A204.1 (cell line): ENCODE measurements around the gene HOXD8.

Experiments
- FAIRE-seq: peaks from 2 replicates; lab custom pipeline; 2012; peaks lifted over from hg19 to GRCh38; lab: Jason Lieb, UNC

HOXD8 gene

DNA sequence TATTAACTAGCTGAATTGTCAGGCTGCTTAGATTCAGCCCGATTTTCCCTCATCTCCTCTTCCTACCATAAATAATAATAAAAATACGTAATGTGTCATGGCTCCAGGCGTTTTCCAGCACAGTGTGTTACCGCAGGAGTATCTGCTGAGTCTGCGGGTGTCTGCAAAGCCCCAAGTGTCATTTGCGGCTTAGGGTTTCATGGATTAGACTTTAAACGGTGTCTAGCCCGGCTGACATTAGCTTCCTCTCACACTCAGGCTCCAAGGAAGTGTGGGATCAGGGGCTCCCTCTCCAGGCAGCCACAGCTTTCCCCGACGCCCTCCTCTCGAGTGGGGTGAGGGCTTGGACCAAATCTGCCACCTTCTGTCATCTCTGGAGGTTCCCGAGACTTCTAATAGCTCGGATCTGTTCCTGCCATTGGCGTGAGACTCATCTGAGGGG is 44.9 kb downstream of the HOXD8 start:
- no peak for FAIRE-seq

DNA sequence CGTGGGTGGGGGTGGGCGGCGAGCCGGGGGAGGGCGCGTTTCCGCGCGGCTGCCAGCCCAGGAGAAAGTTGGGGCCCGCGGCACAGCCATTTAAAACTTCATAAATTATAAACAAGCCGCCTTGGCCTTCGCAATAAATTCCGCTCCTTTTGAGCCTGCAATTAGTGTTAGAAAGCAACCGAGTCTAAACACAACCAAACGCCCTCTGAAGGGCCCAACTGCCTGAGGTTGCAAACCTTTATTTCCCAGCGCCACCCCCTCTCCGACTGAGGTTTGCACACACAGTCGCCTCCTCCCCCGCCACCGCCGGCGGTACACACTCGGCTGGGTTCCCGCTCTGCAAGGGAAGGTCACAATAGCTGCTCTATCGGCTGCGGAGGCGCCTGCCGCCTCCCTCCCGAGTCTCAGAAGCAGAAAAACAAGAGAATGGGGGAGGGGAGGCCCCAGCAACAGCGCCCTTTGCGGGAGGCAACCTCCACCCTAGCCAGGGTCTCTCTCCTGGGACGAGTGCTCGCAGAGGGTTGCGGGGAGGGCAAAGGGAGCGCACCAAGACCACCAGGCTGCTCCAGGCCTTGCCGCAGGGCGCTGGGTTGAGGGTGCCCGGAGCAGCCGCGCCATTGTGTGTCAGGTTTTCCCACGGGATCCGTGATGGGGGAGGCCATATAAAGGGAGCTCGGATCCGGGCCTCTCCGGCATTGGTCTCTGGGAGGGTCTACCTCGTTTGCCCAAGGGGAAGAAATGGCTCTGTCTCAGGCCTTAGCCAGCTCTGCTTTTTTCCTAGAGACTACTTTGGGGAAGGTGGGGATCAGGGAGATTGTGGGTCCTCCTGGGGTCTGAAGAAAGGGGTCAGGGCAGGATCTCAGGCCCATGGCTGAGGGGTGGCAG is 45.6 kb downstream of the HOXD8 start:
- no peak for FAIRE-seq

DNA sequence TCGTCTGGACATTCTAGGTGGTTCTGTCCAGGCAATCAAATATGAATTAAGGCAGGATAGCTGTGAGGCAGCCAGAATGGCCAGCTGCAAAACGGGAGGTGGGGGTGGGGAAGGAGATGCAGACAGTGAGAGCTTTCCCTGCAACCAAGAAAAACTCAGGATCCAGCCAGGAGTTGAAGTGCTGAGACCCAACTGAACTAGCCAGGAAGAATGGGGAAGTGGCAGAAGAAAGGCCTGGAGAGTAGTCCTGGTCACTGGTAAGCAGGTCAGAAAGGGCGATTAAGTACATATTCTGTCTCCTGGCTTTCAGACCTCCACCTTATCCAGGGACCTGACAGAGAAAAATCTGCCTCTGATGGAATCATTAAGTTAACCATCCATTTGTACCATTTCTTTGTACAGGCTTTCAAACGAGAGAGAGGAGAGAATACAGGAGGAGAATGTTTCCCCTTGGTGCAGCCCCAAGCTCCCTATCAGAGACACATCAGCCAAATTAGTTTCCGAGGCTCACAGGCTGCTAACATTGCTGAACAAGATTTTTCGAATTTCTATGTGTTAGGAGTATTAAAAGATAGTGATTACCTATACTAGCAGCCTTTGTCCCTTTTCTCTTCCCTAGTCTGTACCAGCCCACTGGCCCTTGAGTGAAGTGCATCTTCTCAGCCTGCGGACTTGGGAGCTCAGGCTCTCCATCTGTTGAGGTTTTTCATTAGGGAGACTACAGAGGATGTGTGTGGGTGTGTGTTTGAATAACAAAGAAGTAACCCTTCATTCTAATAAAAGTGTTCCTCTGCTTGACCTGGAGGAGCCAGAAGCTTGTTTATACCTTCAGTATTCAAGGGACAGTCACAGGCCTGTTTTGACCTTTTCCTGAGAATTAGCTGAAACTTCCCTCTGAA is 46.5 kb downstream of the HOXD8 start:
- FAIRE-seq, result no peak

DNA sequence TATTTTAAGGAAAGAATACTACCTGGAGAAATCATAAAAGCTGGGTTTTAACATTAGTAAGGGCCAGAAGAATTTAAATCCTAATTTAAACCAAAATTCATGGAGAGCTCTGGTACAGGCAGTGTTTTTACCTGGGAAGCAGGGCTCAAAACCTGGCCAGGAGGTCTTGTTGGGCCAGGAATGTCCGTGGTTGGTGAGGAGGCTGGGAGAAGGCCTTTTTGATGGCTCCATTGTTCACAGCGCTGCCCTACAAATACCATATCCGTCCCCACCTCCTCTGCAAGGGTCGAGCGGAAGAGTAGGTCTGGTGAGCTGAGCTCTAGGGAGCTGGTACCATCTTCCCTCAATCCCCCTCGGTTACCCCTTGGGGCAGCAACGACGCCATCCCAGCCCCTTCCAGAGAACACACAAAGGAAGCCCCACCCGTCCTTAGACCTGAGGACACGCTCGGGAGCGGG is 48.1 kb downstream of the HOXD8 start:
- FAIRE-seq, result no peak

DNA sequence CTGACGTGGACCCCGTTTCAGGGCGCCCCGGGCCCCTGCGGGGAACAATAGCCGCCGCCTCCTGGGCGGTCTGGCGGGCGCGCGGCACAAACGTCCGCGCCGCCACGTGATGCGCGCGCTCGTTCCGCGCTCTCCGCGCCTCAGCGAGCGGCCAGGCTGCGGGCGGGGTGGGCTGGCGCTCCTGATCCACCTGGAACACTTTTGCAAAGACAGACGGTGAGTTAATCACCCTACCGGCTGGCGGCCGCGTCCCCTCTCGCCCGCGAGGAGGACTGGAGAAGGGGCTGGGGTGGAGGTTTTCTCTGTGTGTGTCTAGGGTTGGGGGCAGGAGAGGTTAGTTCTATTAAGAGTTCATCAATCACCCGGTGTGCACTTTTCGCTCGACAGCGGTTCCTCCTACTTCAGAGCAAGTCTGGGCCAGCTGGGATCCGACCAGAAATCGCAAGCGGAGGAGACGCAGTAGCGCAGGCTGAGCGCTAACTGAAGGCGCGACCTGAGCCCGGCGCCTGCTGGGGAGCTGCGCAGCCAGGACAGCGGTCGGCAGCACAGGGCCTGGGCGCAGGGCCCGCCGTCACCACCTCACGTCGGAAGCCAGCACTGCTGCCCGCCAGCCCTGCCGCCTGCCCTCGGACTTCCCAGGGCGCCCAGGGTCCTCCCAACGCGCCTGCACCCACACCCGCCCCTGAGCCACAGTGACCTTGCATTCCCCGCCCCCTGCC is 48.7 kb downstream of the HOXD8 start:
- no peak for FAIRE-seq

DNA sequence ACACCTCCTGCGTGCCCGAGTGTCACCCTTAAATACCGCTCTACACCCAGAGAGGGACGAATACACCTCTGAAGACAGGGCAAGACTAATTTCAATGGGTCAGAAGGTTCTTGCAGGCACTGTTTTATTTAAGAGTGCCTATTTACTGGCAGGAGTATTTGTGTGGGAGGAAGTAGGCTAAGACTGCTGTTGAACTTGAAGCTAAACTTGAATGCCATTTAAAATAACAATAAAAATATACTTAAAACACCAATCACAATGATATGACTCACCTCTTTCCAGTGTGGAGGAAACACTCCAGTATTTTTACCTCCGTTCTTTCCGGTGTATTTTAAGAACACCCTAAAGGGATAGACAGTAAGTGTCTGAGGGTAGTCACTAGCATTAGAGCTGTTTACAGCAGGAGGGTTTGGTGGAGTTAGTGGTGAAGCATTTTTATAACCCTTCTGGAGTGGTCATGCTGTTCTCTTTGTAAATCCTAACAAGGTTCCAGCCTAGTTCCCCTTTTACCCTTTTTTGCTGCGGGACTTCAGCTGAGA is 49.3 kb downstream of the HOXD8 start:
- no peak for FAIRE-seq

DNA sequence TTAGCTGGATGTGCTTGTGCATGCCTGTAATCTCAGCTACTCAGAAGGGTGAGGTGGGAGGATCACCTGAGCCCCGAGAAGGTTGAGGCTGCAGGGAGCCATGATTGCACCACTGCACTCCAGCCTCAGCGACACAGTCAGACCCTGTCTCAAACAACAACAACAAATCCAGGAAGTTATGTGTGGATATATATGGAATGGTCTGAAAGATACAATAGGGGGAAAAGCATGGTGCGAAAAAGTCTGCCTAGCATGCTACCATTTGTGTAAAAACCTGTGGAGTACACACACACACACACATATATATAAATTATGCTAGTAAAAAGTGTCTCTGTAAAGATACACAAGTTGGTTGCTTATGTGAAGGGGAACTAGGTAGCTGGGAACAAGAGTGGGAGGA is 52.0 kb downstream of the HOXD8 start:
- no peak for FAIRE-seq
